ENCODE data around the gene GUK1.

GRCh38 chr1:228156941-228157728 is 17.1 kb downstream of the GUK1 start:
- TF ChIP-seq CTCF (IDR thresholded peaks at IDR 0.05; ENCODE audit: insufficient read depth, low read length) (no peak), POLR2AphosphoS5 (IDR thresholded peaks at IDR 0.05; ENCODE audit: low read depth) (no peak), REST (IDR thresholded peaks at IDR 0.05; ENCODE audit: insufficient replicate concordance, low read depth) (no peak), GABPA (IDR thresholded peaks at IDR 0.05; ENCODE audit: low read depth) (no peak)

All from HL-60 (cell line).